ENCODE results near the gene TMEM69. TPM values are rescaled to one million over a fixed set of nuclear protein-coding genes. Genes with fewer than 3 reads are reported as not detected.

Gene TMEM69
- total RNA-seq = 10 to 100 TPM; 41.3 to 43.8 TPM

DNA sequence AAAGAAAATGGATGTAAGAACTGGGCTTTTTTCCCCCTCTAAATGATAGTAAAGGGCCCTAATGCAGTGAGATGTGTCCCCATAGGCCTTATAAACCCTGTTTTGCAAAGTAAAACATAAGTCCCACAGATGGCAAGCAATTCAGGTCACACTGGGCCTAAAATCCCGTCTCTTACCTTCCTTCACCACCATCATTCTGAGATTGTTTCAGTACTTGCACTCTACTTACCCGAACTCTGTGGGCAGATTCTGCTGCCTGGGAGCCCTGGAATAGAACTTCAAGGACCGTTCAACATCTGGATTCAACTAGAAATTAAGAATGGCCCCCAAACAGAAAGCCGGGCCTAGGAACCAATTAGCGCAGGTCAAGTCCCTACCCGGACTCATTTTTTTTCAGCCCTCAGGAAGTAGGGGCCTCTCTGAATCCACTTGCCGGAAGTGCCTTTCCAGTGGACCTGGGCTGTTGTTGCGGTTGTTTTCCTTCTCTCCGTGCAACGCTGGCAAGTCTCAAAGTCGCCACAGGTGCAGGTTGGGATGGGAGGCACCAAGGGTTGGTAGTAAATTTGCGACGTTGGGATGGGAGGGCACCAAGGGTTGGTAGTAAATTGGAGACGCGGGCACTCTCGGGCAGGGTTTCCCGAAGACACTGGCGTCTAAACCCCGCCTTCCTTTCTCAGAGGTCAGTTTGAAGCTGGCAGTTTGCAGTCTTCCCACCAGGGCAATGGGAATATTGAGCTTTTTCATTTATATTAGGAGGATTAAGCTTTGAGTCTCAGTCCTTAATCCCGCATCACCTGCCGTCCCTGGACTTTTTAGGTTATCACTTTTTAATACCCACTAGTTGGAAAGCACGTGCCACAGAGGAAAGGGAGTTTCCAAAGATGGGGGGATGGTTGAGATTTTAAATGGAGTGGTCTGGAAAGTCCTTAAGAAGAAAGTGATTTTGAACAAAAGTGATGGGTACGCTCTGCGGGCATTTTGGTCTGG, at the start of gene TMEM69:
Gene TMEM69, plus strand, starts transcription at position 428 of the 987 bp plus-strand sequence. CDS start 2,888 bp downstream, outside the sequence.
- CTCF ChIA-PET = no interaction called here
- POLR2A ChIA-PET = interaction anchor here (0.6 to 2.0 kb wide), 3 partner anchors 11 to 199 kb away, joined by 3 to 8 read pairs (median 4); partner anchors contain the start of gene PRDX1

- POLR2A ChIA-PET = no interaction called here
- CTCF ChIA-PET = interaction anchor here (2.5 kb wide), 1 partner anchor 9 kb away, joined by 5 read pairs; no protein-coding TSS in a partner anchor
Measured at GRCh38 chr1:45640293-45640692, 47.7 kb upstream of the TMEM69 start.

DNA sequence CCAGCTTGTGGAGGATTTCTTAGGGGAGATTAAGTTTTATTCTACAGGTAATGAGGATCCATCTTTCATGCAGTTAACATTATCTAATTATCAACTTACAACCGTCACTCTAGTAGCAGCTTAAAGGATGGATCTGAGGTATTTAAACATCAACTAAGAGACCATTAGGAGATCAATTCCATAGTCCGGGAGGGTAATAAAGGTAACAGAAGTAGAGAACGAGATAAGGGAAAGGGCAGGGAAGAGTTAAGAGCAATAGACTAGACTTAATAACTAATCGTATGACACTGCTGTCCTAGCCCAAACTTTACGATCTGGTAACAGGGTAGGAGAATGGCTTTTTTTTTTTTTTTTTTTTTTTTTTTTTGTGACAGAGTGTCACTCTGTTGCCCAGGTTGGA, 44.7 kb upstream of the TMEM69 start:
- CTCF ChIA-PET = no interaction called here
- POLR2A ChIA-PET = interaction anchor here (0.6 kb wide), 1 partner anchor 17 kb away, joined by 3 read pairs; no protein-coding TSS in a partner anchor

DNA sequence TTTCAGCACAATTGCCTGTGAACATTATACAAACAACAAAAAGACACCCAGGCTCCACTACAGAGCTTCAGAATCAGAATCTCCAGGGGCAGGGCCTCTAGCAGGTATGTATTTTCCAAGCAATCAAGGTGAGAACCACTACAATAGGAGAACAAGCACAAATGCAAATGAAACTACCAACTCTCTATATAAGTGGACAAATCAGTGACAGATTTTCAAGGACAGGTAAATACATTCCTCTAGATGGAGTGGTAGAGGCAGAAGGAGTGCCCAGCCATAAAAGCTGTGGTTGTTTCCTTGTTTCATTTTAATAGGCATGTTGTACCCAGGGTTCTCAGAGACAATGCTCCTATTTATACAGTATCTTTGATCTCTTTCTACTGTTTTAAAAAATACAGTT, 44.0 kb upstream of the TMEM69 start:
- ChIA-PET CTCF (no interaction called here), POLR2A (no interaction called here)

GRCh38 chr1:45644661-45645060, 43.3 kb upstream of the TMEM69 start:
- POLR2A ChIA-PET = no interaction called here
- CTCF ChIA-PET = no interaction called here

DNA sequence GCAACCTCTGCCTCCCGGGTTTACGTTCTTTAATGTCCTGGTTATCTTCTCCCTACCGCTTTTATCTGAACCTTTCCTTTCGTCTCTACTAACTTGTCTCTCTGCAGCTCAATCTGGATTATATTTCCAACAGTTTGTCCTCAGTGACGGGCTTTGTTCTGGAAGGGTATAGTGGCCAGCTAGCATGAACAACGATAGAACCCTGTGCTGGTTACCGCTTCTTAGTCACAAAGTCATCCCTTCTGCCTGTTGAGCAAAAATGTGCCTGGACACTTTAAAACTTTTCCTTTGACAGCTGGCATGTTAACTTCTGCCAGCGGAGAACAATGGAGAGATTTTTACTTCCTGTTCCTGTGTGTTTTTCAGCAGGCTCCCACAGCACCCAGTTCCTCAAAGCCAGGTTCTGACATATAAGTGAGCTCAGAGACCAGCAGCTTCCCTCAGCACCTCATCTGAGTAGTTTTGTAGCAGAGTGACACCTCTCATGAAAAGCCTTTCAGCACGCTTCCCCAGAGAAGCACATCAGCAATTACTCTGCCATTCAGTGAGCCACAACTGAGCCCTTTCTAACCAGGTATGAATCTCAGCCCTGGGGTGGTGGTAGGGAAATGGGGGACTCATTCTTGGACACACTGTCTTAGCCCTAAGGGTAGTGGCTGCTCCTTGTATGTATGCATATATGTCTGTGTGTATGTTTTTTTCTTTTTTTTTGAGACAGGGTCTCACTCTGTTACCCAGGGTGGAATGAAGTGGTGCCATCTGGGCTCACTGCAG, 40.5 kb upstream of the TMEM69 start:
- ChIA-PET CTCF (no interaction called here), POLR2A (no interaction called here)

DNA sequence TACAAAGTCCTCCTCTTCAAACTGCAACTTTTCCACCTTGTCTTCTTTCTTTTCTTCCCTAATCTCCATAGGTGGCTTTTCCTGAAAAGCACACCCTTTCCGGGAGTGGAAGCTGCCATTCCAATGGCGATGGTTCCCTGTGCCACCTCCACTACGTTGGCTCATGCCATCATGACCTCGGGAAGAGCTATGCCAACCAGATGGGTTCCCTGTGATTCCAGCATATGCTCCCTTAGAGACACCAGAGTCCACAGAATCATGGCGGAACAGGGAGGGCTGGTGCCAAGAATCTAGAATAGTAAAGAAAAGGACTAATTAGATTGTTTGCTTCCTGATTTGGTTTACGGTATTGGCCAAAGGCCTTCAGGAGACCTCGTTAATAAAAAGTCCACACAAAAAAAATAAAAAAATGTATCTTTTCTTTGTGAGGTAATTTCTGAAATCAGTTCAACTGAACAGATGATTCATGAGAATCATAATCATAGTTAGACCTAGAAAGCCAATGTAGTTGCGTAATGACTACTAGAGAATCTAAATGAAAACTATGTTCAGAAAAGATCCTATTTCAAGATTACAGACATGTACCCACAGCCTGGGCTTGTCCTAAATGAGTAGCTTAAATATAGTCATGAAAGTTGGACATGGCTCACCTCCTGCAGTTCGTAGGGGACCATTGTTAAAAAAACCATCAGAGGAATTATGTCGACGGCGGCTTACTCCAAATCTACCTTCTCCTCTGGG, 33.3 kb upstream of the TMEM69 start:
- ChIA-PET POLR2A (interaction anchor here (1.5 kb wide), 1 partner anchor 32 kb away, joined by 8 read pairs; the partner anchor contains the start of gene GPBP1L1), CTCF (no interaction called here)

DNA sequence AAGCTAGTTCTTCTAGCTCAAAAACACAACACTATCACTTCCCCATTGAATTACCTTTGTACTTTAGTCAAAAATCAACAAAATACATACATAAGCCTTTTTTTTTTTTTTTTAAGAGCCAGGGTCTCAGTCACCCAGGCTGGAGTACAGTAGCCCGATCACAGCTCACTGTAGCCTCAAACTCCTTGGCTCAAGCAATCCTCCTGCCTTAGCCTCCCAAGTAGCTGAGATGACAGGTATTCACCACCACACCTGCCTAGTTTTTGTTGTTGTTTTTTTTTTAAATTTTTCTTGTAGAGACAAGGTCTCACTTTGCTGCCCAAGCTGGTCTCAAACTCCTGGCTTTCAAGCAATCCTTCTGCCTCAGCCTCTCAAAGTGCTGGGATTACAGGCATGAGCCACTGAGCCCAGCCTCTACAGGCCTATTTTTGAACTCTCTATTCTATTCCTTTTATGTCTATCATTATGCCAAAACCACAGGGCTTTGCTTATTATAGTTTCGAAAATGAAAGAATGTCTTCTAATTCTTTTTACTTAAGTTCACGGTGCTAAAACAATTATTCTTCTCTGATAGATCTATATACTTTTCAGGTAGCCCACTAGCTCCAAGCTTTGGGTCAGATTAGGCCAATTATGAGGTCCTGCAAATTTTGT, 31.3 kb upstream of the TMEM69 start:
- ChIA-PET POLR2A (no interaction called here), CTCF (interaction anchor here (0.7 to 0.9 kb wide), 2 partner anchors 29 to 147 kb away, joined by 3 to 5 read pairs; no protein-coding TSS in a partner anchor)

- ChIA-PET POLR2A (no interaction called here), CTCF (no interaction called here)
Measured at GRCh38 chr1:45658171-45658570, 29.8 kb upstream of the TMEM69 start.

DNA sequence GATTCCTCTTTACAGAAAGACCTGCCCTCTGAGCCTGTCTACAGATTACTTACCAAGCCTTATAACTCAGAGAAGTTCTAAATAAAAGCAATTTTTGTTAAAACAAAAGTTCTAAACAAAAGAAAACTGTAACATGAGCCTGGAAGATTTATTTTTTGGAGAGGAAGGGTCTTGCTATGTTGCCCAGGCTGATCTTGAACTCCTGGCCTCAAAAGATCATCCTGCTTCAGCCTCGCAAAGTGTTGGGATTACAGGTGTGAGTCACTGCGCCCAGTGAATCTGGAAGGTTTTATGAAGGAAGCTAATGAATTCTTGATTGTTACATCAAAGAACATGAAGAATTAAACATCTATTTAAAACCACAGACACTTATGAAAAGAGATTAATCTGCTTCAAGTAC, 28.8 kb upstream of the TMEM69 start:
- POLR2A ChIA-PET = no interaction called here
- CTCF ChIA-PET = no interaction called here

DNA sequence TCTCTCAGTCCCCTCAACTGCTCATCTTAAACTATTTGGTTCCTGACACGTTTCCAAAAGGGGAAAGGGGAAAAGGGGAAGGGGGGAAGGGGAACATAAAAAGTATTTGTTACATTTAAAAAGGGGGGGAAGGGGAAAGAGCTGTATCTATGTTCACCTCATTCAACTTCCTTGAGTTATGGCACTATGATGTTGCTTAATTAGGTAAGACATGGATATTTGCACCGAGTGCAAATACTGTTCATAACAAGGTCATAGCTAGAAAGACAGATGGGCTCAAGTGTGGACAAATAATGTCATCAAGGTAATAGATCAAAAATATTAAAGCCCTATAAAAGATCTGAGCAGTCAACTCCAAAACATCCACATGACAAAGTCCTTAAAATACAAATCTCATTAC, 27.6 kb upstream of the TMEM69 start:
- ChIA-PET CTCF (no interaction called here), POLR2A (no interaction called here)

DNA sequence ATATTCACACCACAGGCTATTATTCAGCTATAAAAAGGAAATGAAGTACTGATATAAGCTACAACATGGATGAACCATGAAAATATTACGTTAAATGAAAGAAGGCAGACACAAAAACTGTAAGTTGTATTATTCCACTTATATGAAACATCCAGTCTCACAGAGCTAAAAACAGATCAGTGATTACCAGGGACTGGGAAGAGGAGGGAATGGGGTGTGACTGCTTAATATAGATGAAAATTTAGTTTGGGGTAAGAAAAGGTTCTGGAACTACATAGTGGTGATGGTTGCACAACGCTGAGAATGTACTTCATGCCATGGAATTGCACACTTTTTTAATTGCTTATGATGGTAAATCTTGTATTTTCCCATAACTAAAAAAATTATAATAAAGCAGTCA, 21.1 kb upstream of the TMEM69 start:
- CTCF ChIA-PET = no interaction called here
- POLR2A ChIA-PET = no interaction called here

- CTCF ChIA-PET = no interaction called here
- POLR2A ChIA-PET = no interaction called here
Measured at GRCh38 chr1:45667321-45668111, 20.5 kb upstream of the TMEM69 start.

GRCh38 chr1:45668526-45668925, 19.5 kb upstream of the TMEM69 start:
- ChIA-PET POLR2A (no interaction called here), CTCF (interaction anchor here (0.6 kb wide), 1 partner anchor 234 kb away, joined by 3 read pairs; no protein-coding TSS in a partner anchor)

DNA sequence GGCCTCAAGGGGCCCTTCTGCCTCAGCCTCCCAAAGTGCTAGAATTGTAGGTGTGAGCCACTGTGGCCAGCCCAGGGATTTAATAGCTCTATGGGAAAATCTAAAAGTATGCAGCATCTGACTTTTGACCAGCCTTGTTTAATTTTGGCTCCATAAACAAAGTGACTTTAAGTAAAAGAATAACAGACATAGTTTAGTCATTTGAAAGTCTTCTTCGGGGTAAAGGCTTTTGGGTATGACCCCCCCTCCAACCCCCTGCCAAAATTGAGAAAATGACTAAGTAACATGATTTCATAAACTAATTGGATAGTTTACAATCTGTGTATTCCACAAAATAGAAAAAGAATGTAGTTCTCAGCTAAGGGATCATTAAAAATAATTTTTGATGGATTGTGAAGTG, 18.6 kb upstream of the TMEM69 start:
- ChIA-PET CTCF (no interaction called here), POLR2A (no interaction called here)

DNA sequence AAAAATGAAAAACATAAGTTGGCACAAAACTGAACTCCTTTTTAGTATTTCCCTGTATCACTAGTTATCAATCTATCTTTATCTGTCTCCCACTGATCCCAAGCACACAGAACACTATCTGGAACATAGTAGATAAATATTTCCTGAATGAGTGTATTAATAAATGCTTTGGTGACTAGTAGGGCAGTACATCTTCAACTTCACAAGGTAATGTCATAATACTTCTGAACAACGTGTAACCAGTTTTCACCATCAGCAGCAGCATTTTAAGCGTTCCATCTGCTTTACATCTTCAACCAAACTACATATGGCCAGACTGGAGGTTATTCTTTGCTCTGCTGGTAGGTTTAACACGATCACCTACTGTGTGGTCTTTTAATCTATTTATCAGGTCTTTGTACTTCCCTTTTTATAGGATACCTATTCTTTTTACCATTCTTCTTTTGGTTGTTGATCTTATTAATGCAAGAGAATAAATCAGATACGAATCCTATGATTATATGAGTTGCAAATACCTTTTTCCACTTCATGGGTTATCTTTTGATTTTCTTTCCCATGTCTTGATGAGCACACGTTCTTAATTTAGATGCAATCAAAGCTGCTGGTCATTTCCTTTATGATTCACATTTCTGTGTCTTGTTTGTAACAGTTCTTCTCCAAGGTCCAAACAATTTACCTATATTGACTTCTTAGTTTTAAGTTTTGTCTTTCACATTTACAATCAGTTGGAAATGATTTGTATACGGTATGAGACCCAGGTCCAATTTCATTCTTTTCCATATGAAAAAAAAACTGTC, 17.9 kb upstream of the TMEM69 start:
- POLR2A ChIA-PET = interaction anchor here (0.6 kb wide), 1 partner anchor 79 kb away, joined by 3 read pairs; no protein-coding TSS in a partner anchor
- CTCF ChIA-PET = no interaction called here

DNA sequence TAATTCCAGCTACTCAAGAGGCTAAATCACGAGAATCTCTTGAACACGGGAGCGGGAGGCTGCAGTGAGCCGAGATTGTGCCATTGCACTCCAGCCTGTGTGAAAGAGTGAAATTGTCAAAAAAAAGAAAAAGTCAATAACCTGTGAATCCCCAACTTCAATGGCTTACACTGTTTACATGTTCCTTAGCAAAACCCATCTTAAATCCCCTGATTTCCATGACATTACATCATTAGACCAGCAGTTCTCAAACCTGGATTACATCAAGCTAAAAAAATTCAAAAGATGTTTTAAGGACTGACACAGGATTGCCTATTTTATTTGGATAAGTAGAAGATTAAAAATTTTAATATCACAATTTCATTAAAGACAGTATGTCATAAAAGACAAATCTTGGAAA, 14.0 kb upstream of the TMEM69 start:
- ChIA-PET POLR2A (no interaction called here), CTCF (no interaction called here)

GRCh38 chr1:45674478-45674877, 13.5 kb upstream of the TMEM69 start:
- CTCF ChIA-PET = no interaction called here
- POLR2A ChIA-PET = no interaction called here

Data from activated CD8-positive, alpha-beta memory T cell treated with anti-CD3 and anti-CD28 coated beads for 36 hours (primary cell).